Renal pelvis (tissue), 12 donors: Measurements from ENCODE around the gene RAD9A. TPM values are rescaled to one million over a fixed set of nuclear protein-coding genes. Genes with fewer than 3 reads are reported as not detected.
A peak's percentile ranks its signal among the peaks of the same experiment; 100 is the strongest.

Source experiments
- DNase-seq: peaks from one replicate; pipeline ENCODE4 v3.0.0-alpha.2; 2013
- long read RNA-seq, 16 experiments: transcript quantifications; one replicate each; lab custom pipeline, GENCODE V29; 2026
- polyA plus RNA-seq, 3 donors: library from polyadenylated mRNA; unstranded; fragments of 120-200 nt; gene quantifications; one replicate each; pipeline ENCODE4 v1.2.1, GENCODE V29; 2013; ENCODE audit not compliant: insufficient read length in 3 of 3

Gene RAD9A
- 10 to 100 TPM; 27.0 to 38.0 (median 29.7) TPM for polyA plus RNA-seq
- long read RNA-seq, donor 1, partial matches to known transcripts: 0 of 1 reads
- long read RNA-seq, donor 1, other reads (novel, unspliced or antisense): 0 of 1 reads
- long read RNA-seq, donor 2, transcript RAD9A-201 (11 exons, 2,119 nt): major isoform, 6 of 88 reads
- long read RNA-seq, donor 2, partial matches to known transcripts: 37 of 88 reads
- long read RNA-seq, donor 2, other reads (novel, unspliced or antisense): 42 of 88 reads
- long read RNA-seq, donor 3, partial matches to known transcripts: 14 of 47 reads
- long read RNA-seq, donor 3, other reads (novel, unspliced or antisense): 32 of 47 reads
- long read RNA-seq, donor 4, partial matches to known transcripts: 335 of 408 reads
- long read RNA-seq, donor 4, other reads (novel, unspliced or antisense): 70 of 408 reads
- long read RNA-seq, donor 5, partial matches to known transcripts: 100 of 101 reads
- long read RNA-seq, donor 5, other reads (novel, unspliced or antisense): 0 of 101 reads
- long read RNA-seq, donor 6, partial matches to known transcripts: 101 of 217 reads
- long read RNA-seq, donor 6, other reads (novel, unspliced or antisense): 113 of 217 reads
- long read RNA-seq, donor 7, partial matches to known transcripts: 187 of 192 reads
- long read RNA-seq, donor 7, other reads (novel, unspliced or antisense): 0 of 192 reads
- long read RNA-seq, donor 8: 0 reads
- long read RNA-seq, donor 9, partial matches to known transcripts: 127 of 298 reads
- long read RNA-seq, donor 9, other reads (novel, unspliced or antisense): 170 of 298 reads
- long read RNA-seq, donor 10, partial matches to known transcripts: 240 of 271 reads
- long read RNA-seq, donor 10, other reads (novel, unspliced or antisense): 28 of 271 reads
- long read RNA-seq, donor 11, partial matches to known transcripts: 174 of 292 reads
- long read RNA-seq, donor 11, other reads (novel, unspliced or antisense): 116 of 292 reads
- long read RNA-seq, donor 12, partial matches to known transcripts: 360 of 602 reads
- long read RNA-seq, donor 12, other reads (novel, unspliced or antisense): 240 of 602 reads
- long read RNA-seq, donor 13, partial matches to known transcripts: 62 of 154 reads
- long read RNA-seq, donor 13, other reads (novel, unspliced or antisense): 90 of 154 reads
- long read RNA-seq, donor 14: 0 reads
- long read RNA-seq, donor 15, partial matches to known transcripts: 313 of 917 reads
- long read RNA-seq, donor 15, other reads (novel, unspliced or antisense): 601 of 917 reads
- long read RNA-seq, donor 16, partial matches to known transcripts: 350 of 521 reads
- long read RNA-seq, donor 16, other reads (novel, unspliced or antisense): 169 of 521 reads

GRCh38 chr11:67391304-67392182 lies at the start of gene RAD9A:
Gene RAD9A, plus strand, starts transcription at chr11:67391986. Its CDS starts 59 bp downstream, at chr11:67392045.
- DNase-seq: peak; percentile 96

GRCh38 chr11:67344264-67344663 lies 47.5 kb upstream of the RAD9A start:
- no peak for DNase-seq

GRCh38 chr11:67345247-67345919 lies 46.4 kb upstream of the RAD9A start:
- DNase-seq: no peak

- DNase-seq: no peak
These were observed 45.6 kb upstream of the RAD9A start for GRCh38 chr11:67345920-67346819.

GRCh38 chr11:67347964-67348749 lies 43.6 kb upstream of the RAD9A start:
- DNase-seq: no peak

GRCh38 chr11:67349036-67349435 lies 42.8 kb upstream of the RAD9A start:
- no peak for DNase-seq

- DNase-seq: no peak
These were observed 42.3 kb upstream of the RAD9A start for GRCh38 chr11:67349457-67349856.

GRCh38 chr11:67349928-67350465 lies 41.8 kb upstream of the RAD9A start:
- no peak for DNase-seq

GRCh38 chr11:67351275-67352005 lies 40.3 kb upstream of the RAD9A start:
- DNase-seq: no peak

- no peak for DNase-seq
These were observed 39.1 kb upstream of the RAD9A start for GRCh38 chr11:67352546-67353316.

- peak; percentile 93 for DNase-seq
These were observed 38.3 kb upstream of the RAD9A start, which contains the start of gene POLD4 for GRCh38 chr11:67353317-67354074. Gene POLD4, minus strand, starts transcription at chr11:67353546. Its CDS starts 147 bp downstream, at chr11:67353399.

GRCh38 chr11:67354075-67355022 lies 37.4 kb upstream of the RAD9A start:
- DNase-seq: no peak

- no peak for DNase-seq
These were observed 36.6 kb upstream of the RAD9A start for GRCh38 chr11:67355023-67355793.
